H9 (cell line): ENCODE results near the gene PAQR5. TPM values are rescaled to one million over a fixed set of nuclear protein-coding genes. Genes with fewer than 3 reads are reported as not detected.
"Not testable (repeated sequence)": the region's sequence is repeated elsewhere in the genome, so short reads cannot be mapped to it uniquely, and the experiment has no call there.

Experiments used
- DNase-seq: peaks from one replicate; pipeline ENCODE4 v3.0.0-alpha.2; 2017
- H2AFZ ChIP-seq: one replicate; pipeline ENCODE4 v1.6.1; 2013; ENCODE audit warnings: mild to moderate bottlenecking, low read length, control low read depth, moderate library complexity
- H2AK5ac ChIP-seq: 2 replicates; pipeline ENCODE4 v1.6.1; 2013; ENCODE audit warnings: low read length, control low read depth, mixed read lengths; ENCODE audit not compliant: insufficient read length
- H2BK120ac ChIP-seq: one replicate; pipeline ENCODE4 v1.6.1; 2013; ENCODE audit warnings: low read depth, mild to moderate bottlenecking, low read length, control low read depth, inconsistent platforms; ENCODE audit not compliant: poor library complexity, severe bottlenecking
- H2BK12ac ChIP-seq: 2 replicates; pipeline ENCODE4 v1.6.1; 2013; ENCODE audit warnings: low read length, control low read depth, mixed read lengths, low read depth; ENCODE audit not compliant: insufficient read length
- H2BK15ac ChIP-seq: 2 replicates; pipeline ENCODE4 v1.6.1; 2013; ENCODE audit warnings: low read depth, low read length, control low read depth
- H2BK20ac ChIP-seq: one replicate; pipeline ENCODE4 v1.6.1; 2013; ENCODE audit warnings: low read depth, mild to moderate bottlenecking, low read length, control low read depth, inconsistent platforms; ENCODE audit not compliant: poor library complexity, severe bottlenecking
- H2BK5ac ChIP-seq: 2 replicates; pipeline ENCODE4 v1.6.1; 2013; ENCODE audit warnings: low read length, control low read depth, mixed read lengths; ENCODE audit not compliant: insufficient read length
- H3K14ac ChIP-seq: 2 replicates; pipeline ENCODE4 v1.6.1; 2013; ENCODE audit warnings: low read length, control low read depth; ENCODE audit not compliant: insufficient read depth
- H3K18ac ChIP-seq: 2 replicates; pipeline ENCODE4 v1.6.1; 2013; ENCODE audit warnings: low read depth, mild to moderate bottlenecking, mixed read lengths, low read length, control low read depth; ENCODE audit not compliant: insufficient read length
- H3K23ac ChIP-seq: 2 replicates; pipeline ENCODE4 v1.6.1; 2013; ENCODE audit warnings: low read length, control low read depth, mixed read lengths, low read depth; ENCODE audit not compliant: insufficient read length
- H3K23me2 ChIP-seq: 2 replicates; pipeline ENCODE4 v1.6.1; 2013; ENCODE audit warnings: low read depth, mild to moderate bottlenecking, mixed read lengths, low read length, control low read depth; ENCODE audit not compliant: insufficient read length, poor library complexity, severe bottlenecking
- H3K27ac ChIP-seq: 2 replicates; pipeline ENCODE4 v1.5.1; 2013; ENCODE audit warnings: low read length, control low read depth, mixed read lengths, low read depth; ENCODE audit not compliant: insufficient read length
- H3K27me3 ChIP-seq: 2 replicates; pipeline ENCODE4 v1.6.1; 2013; ENCODE audit warnings: low read length, control low read depth, inconsistent platforms; ENCODE audit not compliant: insufficient read depth
- H3K4ac ChIP-seq: 2 replicates; pipeline ENCODE4 v1.6.1; 2013; ENCODE audit warnings: low read depth, mild to moderate bottlenecking, control low read depth, inconsistent platforms, low read length, moderate library complexity
- H3K4me1 ChIP-seq: 2 replicates; pipeline ENCODE4 v1.6.1; 2013; ENCODE audit warnings: low read length, control low read depth, inconsistent platforms; ENCODE audit not compliant: insufficient read depth
- H3K4me2 ChIP-seq: 2 replicates; pipeline ENCODE4 v1.6.1; 2013; ENCODE audit warnings: low read length, control low read depth, mixed read lengths; ENCODE audit not compliant: insufficient read length, insufficient read depth
- H3K56ac ChIP-seq: 2 replicates; pipeline ENCODE4 v1.6.1; 2013; ENCODE audit warnings: low read depth, mild to moderate bottlenecking, mixed read lengths, low read length, control low read depth; ENCODE audit not compliant: insufficient read length
- H3K79me1 ChIP-seq: 2 replicates; pipeline ENCODE4 v1.6.1; 2013; ENCODE audit warnings: low read depth, mild to moderate bottlenecking, moderate library complexity, low read length, control low read depth, inconsistent platforms; ENCODE audit not compliant: insufficient read depth, poor library complexity, severe bottlenecking
- H3K79me2 ChIP-seq: 2 replicates; pipeline ENCODE4 v1.6.1; 2013; ENCODE audit warnings: low read length, control low read depth, inconsistent platforms; ENCODE audit not compliant: insufficient read depth
- H3K9ac ChIP-seq: 2 replicates; pipeline ENCODE4 v1.6.1; 2013; ENCODE audit warnings: low read length, control low read depth, mixed read lengths; ENCODE audit not compliant: insufficient read length; ENCODE audit errors: extremely low read depth
- H3K9me3 ChIP-seq: one replicate; pipeline ENCODE4 v1.6.1; 2013; ENCODE audit warnings: low read depth, low read length, inconsistent platforms; ENCODE audit not compliant: control insufficient read depth
- H3T11ph ChIP-seq: one replicate; pipeline ENCODE4 v1.6.1; 2013; ENCODE audit warnings: mild to moderate bottlenecking, low read length, control low read depth, inconsistent platforms
- H4K20me1 ChIP-seq: one replicate; pipeline ENCODE4 v1.6.1; 2013; ENCODE audit not compliant: control insufficient read depth, insufficient read length, insufficient read depth
- H4K5ac ChIP-seq: 2 replicates; pipeline ENCODE4 v1.6.1; 2013; ENCODE audit warnings: low read depth, mild to moderate bottlenecking, mixed read lengths, low read length, control low read depth; ENCODE audit not compliant: insufficient read length
- H4K8ac ChIP-seq: replicated peaks from 2 replicates; pipeline ENCODE4 v1.6.1; 2013; ENCODE audit warnings: low read length, control low read depth, mixed read lengths, low read depth; ENCODE audit not compliant: insufficient read length
- H4K91ac ChIP-seq: 2 replicates; pipeline ENCODE4 v1.6.1; 2013; ENCODE audit warnings: low read depth, mild to moderate bottlenecking, moderate library complexity, mixed read lengths, low read length, control low read depth; ENCODE audit not compliant: insufficient read length
- H3K27ac Mint-ChIP-seq, 3 experiments: 2 replicates in 2 of 3; 3 replicates in 1 of 3; pipeline ENCODE4 v1.8.0; 2020 to 2021; ENCODE audit warnings: mixed read lengths in 3 of 3, mild to moderate bottlenecking in 1 of 3, moderate library complexity in 1 of 3
- H3K27me3 Mint-ChIP-seq: 2 replicates; pipeline ENCODE4 v1.8.0; 2021; ENCODE audit warnings: low read depth, mild to moderate bottlenecking, moderate library complexity, mixed read lengths
- H3K36me3 Mint-ChIP-seq, 3 experiments: 2 replicates in 2 of 3; 3 replicates in 1 of 3; pipeline ENCODE4 v1.8.0; 2020 to 2021; ENCODE audit warnings: low read depth in 3 of 3, mixed read lengths in 3 of 3; ENCODE audit not compliant: insufficient read depth in 1 of 3
- H3K4me1 Mint-ChIP-seq, 2 experiments: 2 replicates each; pipeline ENCODE4 v1.8.0; 2020; ENCODE audit warnings: mixed read lengths in 2 of 2
- H3K4me3 Mint-ChIP-seq, 2 experiments: 2 replicates in 1 of 2; 3 replicates in 1 of 2; pipeline ENCODE4 v1.8.0; 2020 to 2021; ENCODE audit warnings: mild to moderate bottlenecking in 2 of 2, mixed read lengths in 2 of 2, moderate library complexity in 1 of 2
- H3K9me3 Mint-ChIP-seq, 2 experiments: 2 replicates in 1 of 2; 3 replicates in 1 of 2; pipeline ENCODE4 v1.8.0; 2020; ENCODE audit warnings: mild to moderate bottlenecking in 2 of 2, mixed read lengths in 2 of 2, moderate library complexity in 1 of 2
- WGBS: extraction: QIAGEN DNeasy Blood & Tissue Kit; methylation state at CpG from one replicate; pipeline ENCODE4 v1.1.7; 2013; ENCODE audit warnings: missing lambda C conversion rate, low lambda C conversion rate, mixed read lengths; ENCODE audit not compliant: insufficient read length; ENCODE audit errors: extremely low coverage; 5-methylcytosine and 5-hydroxymethylcytosine counted together
- total RNA-seq: library from RNA; stranded (reverse); gene quantifications from 2 replicates; pipeline ENCODE4 v1.2.1, GENCODE V29; 2021

Gene PAQR5
- total RNA-seq, 1 experiment from 2014 or later = 1.6 TPM

GRCh38 chr15:69384066-69384465 is 85.4 kb downstream of the PAQR5 start:
- WGBS = no CpG with 5 or more reads among the region's 18 CpGs
- not testable (repeated sequence) for H3K9me3 Mint-ChIP-seq, H3K79me2 ChIP-seq, H3K27ac Mint-ChIP-seq, H2BK5ac ChIP-seq, H3K27ac ChIP-seq, H3K9me3 ChIP-seq, H2AK5ac ChIP-seq, H3K79me1 ChIP-seq, H2BK15ac ChIP-seq, H3K56ac ChIP-seq, DNase-seq, H3K18ac ChIP-seq, H3K27me3 ChIP-seq, H4K91ac ChIP-seq, H4K5ac ChIP-seq, H3K4me3 Mint-ChIP-seq, H3K4me1 ChIP-seq, H2BK12ac ChIP-seq, H3K23me2 ChIP-seq, H4K8ac ChIP-seq, H3K4me2 ChIP-seq, H3K14ac ChIP-seq, H2BK20ac ChIP-seq, H3T11ph ChIP-seq, H3K9ac ChIP-seq, H3K4ac ChIP-seq, H4K20me1 ChIP-seq, H3K23ac ChIP-seq, H2BK120ac ChIP-seq, H2AFZ ChIP-seq, H3K36me3 Mint-ChIP-seq, H3K27me3 Mint-ChIP-seq
- peaks cover 14 to 20% of the 10 kb centered on the region in 2 experiments for H3K4me1 Mint-ChIP-seq
